NCI-H526 treated with DMSO at 0.1 percent for 48 hours (cell line): ENCODE measurements around the gene POFUT2.

Experiments
- DNase-seq: peaks from one replicate; lab custom pipeline; 2025; lab: John Stamatoyannopoulos, UW

POFUT2 gene

DNA sequence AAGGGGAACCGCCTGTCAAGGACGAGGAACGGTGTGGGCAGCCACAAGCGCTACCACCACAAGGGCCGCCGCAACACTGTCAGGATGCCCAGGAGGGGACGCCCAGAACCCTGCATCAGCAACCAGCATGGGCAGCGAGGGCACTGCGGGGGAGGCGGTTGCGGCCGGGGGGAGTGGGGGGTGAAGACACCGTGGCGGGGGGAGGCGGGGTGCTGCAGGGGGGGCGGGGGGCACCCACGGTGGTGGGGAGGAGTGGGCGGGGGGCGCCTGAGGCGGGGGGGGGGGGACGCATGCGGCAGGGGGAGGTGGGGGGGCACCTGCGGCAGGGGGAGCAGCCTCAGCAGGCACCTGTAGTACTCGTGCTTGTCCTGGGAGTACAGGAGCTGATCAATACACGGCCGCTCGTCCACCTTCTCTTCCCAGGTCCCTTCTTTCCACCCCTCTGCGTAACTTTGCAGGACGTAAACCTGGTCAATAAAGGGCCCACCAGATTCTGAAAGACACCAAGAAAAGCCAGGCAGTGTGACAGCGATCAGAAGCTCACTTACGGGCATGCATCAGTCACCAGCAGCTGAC is 4.6 kb downstream of the POFUT2 start:
- DNase-seq, result no peak

DNA sequence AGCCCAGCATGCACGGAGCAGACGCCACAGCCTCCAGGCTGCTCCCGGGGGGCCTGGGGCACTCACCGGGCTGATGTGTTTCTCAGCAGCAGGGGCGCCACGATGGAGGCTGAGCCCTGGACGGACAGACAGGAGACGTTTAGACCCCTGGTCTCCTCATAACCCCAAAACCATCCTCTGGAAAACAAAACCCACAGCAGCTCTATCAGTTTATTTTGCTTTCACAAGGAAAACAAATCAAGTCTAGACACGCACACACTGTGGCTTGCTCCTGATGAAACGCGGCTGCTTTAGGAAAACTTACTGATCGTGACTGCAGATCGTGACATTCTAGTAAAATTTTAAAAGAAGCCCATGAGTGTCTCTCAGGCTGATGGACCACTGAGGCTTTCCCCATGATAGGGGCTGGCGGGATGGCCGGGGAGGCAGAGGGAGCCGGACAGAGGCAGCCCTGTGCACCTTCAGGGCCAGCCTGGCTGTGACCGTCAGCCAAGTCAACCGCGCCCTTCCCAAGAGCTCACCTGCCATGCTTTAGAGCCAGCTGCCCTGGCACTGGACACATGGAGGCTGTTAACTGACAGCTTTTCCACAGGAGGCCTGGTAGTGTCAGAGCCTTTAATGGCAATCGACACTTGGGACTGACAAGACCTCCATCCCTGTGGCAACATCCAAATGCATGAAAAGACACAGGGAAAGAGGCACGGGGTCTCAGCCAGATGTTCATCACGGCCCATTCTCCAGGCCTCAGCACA is 5.2 kb downstream of the POFUT2 start:
- DNase-seq, result no peak

- DNase-seq, result no peak
Observed at GRCh38 chr21:45281411-45282282, 6.0 kb downstream of the POFUT2 start.

DNA sequence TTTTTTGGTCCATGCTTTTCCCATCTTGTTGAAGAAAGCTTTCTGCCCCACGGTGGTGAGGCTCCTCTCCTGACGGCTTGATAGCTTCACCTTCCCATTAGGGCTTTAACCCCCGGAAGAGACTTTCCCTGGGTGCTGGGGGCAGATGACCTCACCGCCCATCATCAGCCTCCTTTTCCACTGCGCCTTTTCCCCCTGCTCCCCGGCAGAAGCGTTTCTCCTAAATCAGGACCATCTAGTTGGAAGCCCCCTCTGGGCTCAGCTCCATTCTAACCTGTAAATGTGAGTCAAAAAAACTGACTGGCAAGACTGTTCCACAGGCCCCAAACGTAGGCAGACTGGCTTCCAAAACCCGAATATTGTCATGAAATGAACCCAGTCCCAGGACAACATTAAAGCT is 6.7 kb downstream of the POFUT2 start:
- DNase-seq, result no peak

DNA sequence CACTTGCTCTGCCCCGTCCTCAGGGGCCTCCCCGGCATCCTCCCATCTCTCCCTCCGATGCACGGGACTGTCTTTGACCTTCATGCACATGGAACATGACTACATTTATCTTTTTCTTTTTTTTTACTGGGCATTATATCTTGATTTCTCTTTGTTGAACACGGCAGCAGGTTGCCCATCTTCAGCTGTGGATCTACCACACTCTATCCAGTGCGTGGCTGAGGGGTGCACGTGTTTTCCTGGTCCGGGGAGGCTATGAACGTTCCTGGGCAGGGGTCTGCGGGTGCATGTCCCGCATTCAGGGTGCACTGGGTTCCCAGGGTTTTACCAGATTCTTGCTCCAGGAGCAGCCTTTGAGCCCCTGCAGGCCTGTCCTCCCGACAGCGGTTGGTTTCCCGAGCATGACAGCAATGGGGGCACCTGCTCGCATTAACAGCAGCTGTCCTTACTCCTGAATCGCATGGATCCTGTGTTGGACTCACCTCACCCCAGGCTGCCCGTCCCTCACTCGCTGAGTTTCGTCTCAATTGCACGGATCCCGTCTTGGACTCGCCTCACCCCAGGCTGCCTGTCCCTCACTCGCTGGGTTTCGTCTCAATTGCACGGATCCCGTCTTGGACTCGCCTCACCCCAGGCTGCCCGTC is 7.4 kb downstream of the POFUT2 start:
- no peak for DNase-seq

GRCh38 chr21:45279446-45280177 is 8.1 kb downstream of the POFUT2 start:
- no peak for DNase-seq

DNA sequence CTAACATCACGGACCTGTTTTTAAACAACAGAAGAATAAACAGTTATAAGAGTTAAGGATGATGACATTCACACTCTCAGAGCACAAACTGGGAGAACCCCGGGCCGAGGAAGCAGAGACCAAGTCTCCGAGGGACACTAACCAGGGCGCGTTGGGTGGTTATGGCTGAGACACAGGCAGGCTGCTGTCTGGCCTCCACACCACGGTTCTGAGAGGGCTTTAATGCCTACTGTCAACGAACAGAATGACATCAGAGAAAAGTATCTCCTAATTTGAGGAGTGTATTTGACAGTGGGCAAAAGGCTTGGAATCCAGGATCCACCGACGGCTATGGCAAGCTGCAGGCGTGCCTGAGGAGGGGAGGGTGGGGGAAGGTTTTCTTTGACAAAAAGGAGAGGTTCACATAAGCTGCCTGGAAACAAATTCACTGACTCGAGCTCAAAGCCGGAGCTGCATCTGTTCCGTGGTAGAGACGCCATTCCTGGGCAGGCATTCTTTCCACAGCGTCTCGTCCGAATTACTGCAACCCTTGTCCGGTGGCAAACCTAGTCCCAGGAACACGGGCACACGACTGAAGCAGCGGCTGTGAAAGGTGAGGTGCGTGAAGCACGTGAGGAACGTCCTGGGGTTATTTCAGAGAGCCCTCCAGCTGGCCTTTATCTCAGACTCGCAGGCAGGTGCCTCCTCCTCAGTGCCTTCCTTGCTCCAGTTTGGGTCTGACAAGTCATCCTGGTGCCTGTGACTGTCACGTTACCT is 9.4 kb downstream of the POFUT2 start:
- no peak for DNase-seq

DNA sequence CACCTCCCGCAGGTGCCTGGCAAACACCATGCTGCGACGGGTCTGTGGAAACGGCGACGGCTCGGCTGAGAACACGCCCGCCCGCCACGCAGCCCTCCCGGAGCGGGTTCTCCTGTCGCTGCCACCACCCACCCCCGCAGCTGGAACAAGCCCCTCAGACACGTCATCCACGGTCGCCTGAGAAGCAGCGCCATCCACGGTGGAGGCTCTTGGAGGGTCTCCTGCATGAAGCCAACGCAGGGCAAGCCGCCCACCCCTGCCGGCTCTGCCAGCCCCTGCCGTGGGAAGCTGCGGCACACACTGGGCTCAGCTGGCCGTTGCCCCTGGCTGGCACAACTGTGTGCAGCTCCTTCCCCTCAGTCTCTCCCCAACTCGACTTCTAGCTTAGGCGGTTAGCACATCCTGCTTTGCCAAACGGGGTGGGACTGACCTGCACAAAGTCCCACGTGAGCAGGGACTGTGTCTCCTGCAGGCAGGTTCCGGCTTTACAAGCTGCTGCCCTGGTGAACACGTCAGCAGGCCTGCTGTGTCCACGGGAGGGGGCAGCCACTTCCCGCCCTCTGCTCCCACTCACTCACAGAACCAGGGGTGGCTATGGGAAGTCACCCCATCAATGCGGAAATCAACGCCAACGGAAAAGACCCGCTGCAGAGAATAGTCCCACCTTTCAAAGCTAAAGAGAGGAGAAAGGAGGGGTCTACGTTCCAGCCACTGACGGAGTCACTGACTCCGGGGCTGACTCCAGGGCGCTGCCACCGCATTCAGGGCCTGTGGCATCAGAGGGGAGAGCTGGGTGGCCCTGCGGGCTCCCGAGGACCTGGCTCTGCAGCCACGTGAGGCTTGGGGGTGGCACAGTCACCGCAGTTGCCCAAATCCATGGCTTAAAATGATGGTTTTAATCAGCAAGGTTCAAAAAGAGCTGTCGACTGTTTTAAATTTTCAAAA is 10.3 kb downstream of the POFUT2 start:
- no peak for DNase-seq

DNA sequence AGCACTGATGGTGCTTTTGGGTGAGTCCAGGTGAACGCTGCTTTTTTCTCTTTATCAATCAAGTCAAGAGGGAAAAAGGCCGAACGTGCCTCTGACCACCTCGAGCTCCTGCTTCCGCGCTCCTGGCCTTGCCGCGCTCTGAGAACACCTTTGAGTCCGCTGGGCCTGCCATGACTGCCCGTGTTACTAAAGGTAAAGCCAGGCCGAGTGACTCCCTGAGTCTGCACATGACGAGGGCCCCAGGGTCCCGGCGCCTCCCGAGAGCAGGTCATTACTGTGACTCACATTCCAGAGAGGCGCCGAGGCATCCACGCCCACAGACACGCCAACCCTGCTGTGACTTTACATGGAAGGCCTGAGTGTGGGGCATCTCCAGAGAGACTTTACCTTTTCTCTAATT is 11.1 kb downstream of the POFUT2 start:
- DNase-seq, result no peak

- no peak for DNase-seq
Observed at GRCh38 chr21:45270306-45270821, 17.3 kb downstream of the POFUT2 start.

GRCh38 chr21:45269861-45270260 is 17.8 kb downstream of the POFUT2 start:
- no peak for DNase-seq

DNA sequence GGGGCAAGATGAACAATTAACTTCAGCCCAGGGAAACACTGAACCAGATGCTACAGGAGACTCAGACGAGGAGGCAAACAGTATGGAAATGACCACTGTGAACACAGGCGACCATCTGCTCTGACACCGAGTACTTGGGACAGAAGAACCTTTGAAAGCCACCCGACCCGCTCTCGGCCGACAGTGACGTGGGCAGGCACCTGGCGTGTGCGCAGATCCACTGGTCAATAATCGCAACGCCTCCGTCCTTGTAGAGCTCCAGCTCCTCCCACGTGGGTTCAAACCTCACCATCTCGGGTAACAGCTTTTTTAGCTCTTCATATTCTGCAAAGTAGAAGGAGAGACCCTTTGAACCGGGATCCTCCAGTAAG is 20.3 kb downstream of the POFUT2 start:
- no peak for DNase-seq

DNA sequence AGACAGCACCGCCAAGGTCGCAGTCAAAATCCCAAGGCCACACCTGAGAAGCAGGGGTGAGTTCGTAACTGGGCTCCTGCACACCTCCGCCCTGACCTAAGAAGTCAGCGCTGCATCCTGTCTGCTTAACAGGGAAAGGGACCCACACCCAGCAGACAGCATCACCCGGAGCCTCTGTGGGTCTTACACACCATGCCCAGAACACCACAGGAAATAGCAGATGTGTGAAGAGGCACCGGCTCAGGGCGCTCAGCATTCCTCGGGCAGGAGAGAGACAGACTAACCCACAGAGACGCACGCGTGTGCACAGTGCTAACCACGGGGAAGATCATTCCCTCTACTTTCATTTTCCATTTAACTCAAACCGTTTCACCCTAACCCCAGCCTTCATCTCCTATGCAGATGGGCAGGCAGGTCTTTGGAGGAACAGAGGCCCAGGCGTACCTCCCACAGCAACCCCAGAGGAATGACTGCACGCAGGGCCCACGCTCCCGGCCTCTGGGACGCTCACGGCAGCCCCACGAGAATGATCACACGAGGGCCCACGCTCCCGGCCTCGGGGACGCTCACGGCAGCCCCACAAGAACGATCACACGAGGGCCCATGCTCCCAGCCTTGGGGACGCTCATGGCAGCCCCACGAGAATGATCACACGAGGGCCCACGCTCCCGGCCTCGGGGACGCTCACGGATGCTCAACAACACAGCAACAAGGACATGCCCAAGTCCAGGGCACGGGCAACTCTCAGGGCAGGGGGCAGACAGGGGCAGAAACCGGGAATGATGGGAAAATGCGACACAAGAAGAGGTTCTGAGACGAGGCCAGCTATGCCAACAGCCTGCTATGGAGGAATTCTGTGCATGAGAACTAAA is 20.9 kb downstream of the POFUT2 start:
- no peak for DNase-seq

GRCh38 chr21:45265721-45266517 is 21.8 kb downstream of the POFUT2 start:
- DNase-seq, result no peak

GRCh38 chr21:45264912-45265515 is 22.7 kb downstream of the POFUT2 start:
- no peak for DNase-seq

- no peak for DNase-seq
Observed at GRCh38 chr21:45264146-45264911, 23.4 kb downstream of the POFUT2 start.

DNA sequence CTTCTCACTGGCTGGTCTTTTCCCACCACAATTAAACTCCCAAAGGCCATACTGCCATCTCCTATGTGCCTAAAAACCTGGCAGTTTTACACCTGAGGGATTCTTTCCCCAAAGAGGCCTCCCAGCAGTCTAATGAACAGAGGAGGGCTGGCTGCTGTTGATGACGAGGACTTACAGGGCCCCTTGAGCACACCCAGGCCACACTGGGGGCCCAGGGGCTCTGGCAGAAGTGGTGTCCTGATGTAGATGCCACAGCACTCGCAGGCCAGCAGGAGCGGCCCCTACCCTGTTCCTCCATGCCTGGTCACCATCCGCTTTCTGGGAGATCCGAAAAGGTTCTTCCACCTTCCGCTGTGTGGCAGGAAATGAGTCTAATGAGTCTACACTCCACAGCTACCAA is 24.2 kb downstream of the POFUT2 start:
- DNase-seq, result no peak
